Tibial nerve (tissue), 4 donors: ENCODE data around the gene UPF3B.

ENCODE experiments used
- CTCF ChIP-seq, 5 experiments: fragments of 200-600 bp in 3 of 5; fragments of 450-650 bp in 2 of 5; sonication (generic) in 3 of 5; IDR thresholded peaks; one replicate each; pipeline ENCODE4 v1.5.1; 2016 to 2019; ENCODE audit warnings: antibody characterized with exemption in 5 of 5, mild to moderate bottlenecking in 3 of 5, moderate library complexity in 2 of 5
- EP300 ChIP-seq, 2 donors: sonication (generic); formaldehyde crosslinking; IDR thresholded peaks; one replicate each; pipeline ENCODE4 v1.6.1; 2017; ENCODE audit warnings: antibody characterized with exemption in 2 of 2, mild to moderate bottlenecking in 1 of 2
- POLR2A ChIP-seq, 2 donors: fragments of 450-650 bp; IDR thresholded peaks; one replicate each; pipeline ENCODE4 v1.6.1; 2017; ENCODE audit warnings: antibody characterized with exemption in 2 of 2, mild to moderate bottlenecking in 2 of 2, moderate library complexity in 2 of 2

- TF ChIP-seq CTCF (IDR thresholded peaks at IDR 0.05) (no peak), POLR2A (IDR thresholded peaks at IDR 0.05) (no peak), EP300 (IDR thresholded peaks at IDR 0.05) (no peak)
These were observed 18.9 kb downstream of the UPF3B start for GRCh38 chrX:119833905-119834304.
